GM12878 (cell line): Measurements from ENCODE around the gene EMILIN2. TPM values are rescaled to one million over a fixed set of nuclear protein-coding genes. Genes with fewer than 3 reads are reported as not detected.
"Not testable (repeated sequence)": the region's sequence is repeated elsewhere in the genome, so short reads cannot be mapped to it uniquely, and the experiment has no call there.

ENCODE experiments used
- ATAC-seq: fragments of 200-7000 bp; cut with Tn5 transposase; 3 replicates; pipeline ENCODE4 v1.9.1; 2020; ENCODE audit warnings: mild to moderate bottlenecking, moderate library complexity
- BruUV-seq: library from RNA; stranded (reverse); fragments of 400-500 nt; replicated peaks from 2 replicates; lab custom pipeline; 2021; lab: Mats Ljungman, UMichigan
- CTCF ChIA-PET: fragments of 300-600 bp; sonication (Branson Sonifier 250); formaldehyde crosslinking; extraction: SDS; loops from one replicate; lab custom pipeline; 2021; ENCODE audit warnings: inconsistent platforms; lab: Yijun Ruan, JAX
- POLR2A ChIA-PET: fragments of 350-600 bp; formaldehyde crosslinking; extraction: SDS; loops from one replicate; lab custom pipeline; 2021; ENCODE audit warnings: inconsistent platforms; lab: Charles Lee
- RAD21 ChIA-PET: fragments of 300-600 bp; sonication (Branson Sonifier 250); formaldehyde crosslinking; loops from one replicate; lab custom pipeline; 2023; ENCODE audit warnings: antibody characterized with exemption; ENCODE audit not compliant: unreplicated experiment; lab: Charles Lee
- SMC1A ChIA-PET: fragments of 300-600 bp; sonication (Branson Sonifier 250); formaldehyde crosslinking; loops from one replicate; lab custom pipeline; 2023; ENCODE audit not compliant: unreplicated experiment, uncharacterized antibody; lab: Charles Lee
- DNase-seq: peaks from one replicate; pipeline ENCODE4 v3.0.0-alpha.2; 2011; ENCODE audit warnings: low read depth, low spot score
- FAIRE-seq: peaks from 3 replicates; lab custom pipeline; 2011; peaks lifted over from hg19 to GRCh38; lab: Jason Lieb, UNC
- H2AFZ ChIP-seq: 2 replicates; pipeline ENCODE4 v1.6.0; 2011; ENCODE audit warnings: low read depth, low read length, control low read depth; ENCODE audit not compliant: control insufficient read depth
- H3K27ac ChIP-seq: 2 replicates; pipeline ENCODE4 v1.5.1; 2011; ENCODE audit warnings: control low read depth; ENCODE audit not compliant: control insufficient read depth, insufficient read depth
- H3K27me3 ChIP-seq, 2 experiments: replicated peaks in 1 of 2; 2 replicates each; pipeline versions ENCODE4 v1.6.0 to v1.6.1; 2011; ENCODE audit warnings: low read length in 1 of 2; ENCODE audit not compliant: control insufficient read depth in 2 of 2, insufficient read depth in 2 of 2
- H3K36me3 ChIP-seq, 2 experiments: 2 replicates each; pipeline ENCODE4 v1.5.1; 2011; ENCODE audit warnings: low read length in 1 of 2; ENCODE audit not compliant: control insufficient read depth in 2 of 2, insufficient read depth in 2 of 2
- H3K4me1 ChIP-seq: 2 replicates; pipeline ENCODE4 v1.6.1; 2011; ENCODE audit warnings: mild to moderate bottlenecking, low read length, moderate library complexity, mixed read lengths; ENCODE audit not compliant: control insufficient read depth, insufficient read depth
- H3K4me2 ChIP-seq: 2 replicates; pipeline ENCODE4 v1.6.0; 2011; ENCODE audit warnings: control low read depth; ENCODE audit not compliant: control insufficient read depth, insufficient read depth
- H3K4me3 ChIP-seq: fragments of 200-600 bp; sonication (generic); 2 replicates; pipeline ENCODE4 v1.5.1; 2016
- H3K79me2 ChIP-seq: 2 replicates; pipeline ENCODE4 v1.6.0; 2011; ENCODE audit warnings: low read length; ENCODE audit not compliant: control insufficient read depth, insufficient read depth
- H3K9ac ChIP-seq: 2 replicates; pipeline ENCODE4 v1.8.0; 2011; ENCODE audit warnings: low read length, control low read depth, mixed read lengths; ENCODE audit not compliant: control insufficient read depth, insufficient read depth
- H3K9me3 ChIP-seq: replicated peaks from 3 replicates; pipeline ENCODE4 v1.5.1; 2011; ENCODE audit warnings: mild to moderate bottlenecking, low read length; ENCODE audit not compliant: control insufficient read depth, insufficient read depth
- H4K20me1 ChIP-seq: 2 replicates; pipeline ENCODE4 v1.6.0; 2011; ENCODE audit not compliant: control insufficient read depth, insufficient read depth
- E2F4 ChIP-seq: IDR thresholded peaks from 2 replicates; pipeline ENCODE4 v1.6.1; 2012; ENCODE audit warnings: low read depth, low read length, improper control_type of control experiment
- MTA2 ChIP-seq: fragments of 450-650 bp; IDR thresholded peaks from 2 replicates; pipeline ENCODE4 v1.6.1; 2016; ENCODE audit warnings: low read depth, mild to moderate bottlenecking, moderate library complexity
- WGBS: methylation state at CpG from one replicate; pipeline ENCODE4 v1.1.6; 2016; ENCODE audit warnings: low lambda C conversion rate; ENCODE audit not compliant: insufficient replicate concordance, insufficient coverage; ENCODE audit errors: missing lambda C conversion rate; 5-methylcytosine and 5-hydroxymethylcytosine counted together
- in situ Hi-C: fragments of 300-500 bp; cut with MboI; formaldehyde crosslinking; loops from 9 replicates; pipeline ENCODE4 v1.14.3; 2018; ENCODE audit warnings: mixed read lengths
- intact Hi-C: fragments of 100-400 bp; cut with micrococcal nuclease; formaldehyde crosslinking; loops from one replicate; pipeline ENCODE4 v1.14.2; 2022; ENCODE audit not compliant: unreplicated experiment
- polyA plus RNA-seq, 11 experiments: library from polyadenylated mRNA; depleted of rRNA in 4 of 11; unstranded in 6 of 11; stranded (reverse) in 5 of 11; fragments of >200 nt; fragmentation: Nextera tagmentation in 4 of 11; fragmentation: Illumina TruSeq in 1 of 11; extraction: Ambion mirVana in 4 of 11; extraction: Trizol in 1 of 11; gene quantifications; 1 replicate in 1 of 11; 2 replicates in 10 of 11; pipeline versions ENCODE4 v1.2.1 to v1.2.3, GENCODE V29; 2011 to 2016; ENCODE audit warnings: inconsistent platforms in 2 of 11, missing spikeins in 2 of 11, low read depth in 1 of 11
- total RNA-seq, 4 experiments: library from RNA; depleted of rRNA in 3 of 4; stranded (reverse); fragments of >200 nt in 3 of 4; fragmentation: Illumina TruSeq in 1 of 4; extraction: Trizol in 1 of 4; gene quantifications; 2 replicates each; pipeline versions ENCODE4 v1.2.1 to v1.2.3, GENCODE V29; 2013 to 2021

EMILIN2 gene
- total and polyA plus RNA-seq, 10 of the 15 experiments (the other 5 are each of a cell fraction or from before 2014, with no cell fraction given) = 0.58 to 18.4 (median 5.9) TPM

- TF ChIP-seq MTA2 = no peak
- no peak for TF ChIP-seq E2F4
- TF ChIP-seq, all 136 proteins: peak for 0
Measured at GRCh38 chr18:2805970-2806943, 40.5 kb upstream of the EMILIN2 start (continued).

GRCh38 chr18:2808640-2809039, 38.2 kb upstream of the EMILIN2 start:
- H3K27me3 ChIP-seq, H4K20me1 ChIP-seq, H3K36me3 ChIP-seq, H3K9me3 ChIP-seq, H3K4me2 ChIP-seq, RAD21 ChIA-PET, ATAC-seq, BruUV-seq, H3K4me1 ChIP-seq, H3K9ac ChIP-seq, DNase-seq, intact Hi-C loops, H3K4me3 ChIP-seq, in situ Hi-C loops, H3K27ac ChIP-seq, H3K79me2 ChIP-seq, H2AFZ ChIP-seq, SMC1A ChIA-PET, FAIRE-seq: not testable (repeated sequence)
- 98% methylated on average over 2 of the region's 2 CpGs for WGBS
- ChIA-PET CTCF (interaction anchor here (1.0 kb wide), 1 partner anchor 341 kb away, joined by 3 read pairs; no protein-coding TSS in a partner anchor), POLR2A (interaction anchor here (0.7 kb wide), 1 partner anchor 287 kb away, joined by 4 read pairs; no protein-coding TSS in a partner anchor)

GRCh38 chr18:2809666-2810183, 37.1 kb upstream of the EMILIN2 start:
- POLR2A ChIA-PET = interaction anchor here (0.7 kb wide), 1 partner anchor 16 kb away, joined by 3 read pairs; no protein-coding TSS in a partner anchor
- H3K27ac ChIP-seq, FAIRE-seq, H2AFZ ChIP-seq, DNase-seq, H3K4me3 ChIP-seq, H3K36me3 ChIP-seq, H3K79me2 ChIP-seq, in situ Hi-C loops, RAD21 ChIA-PET, H3K4me1 ChIP-seq, H3K9me3 ChIP-seq, CTCF ChIA-PET, SMC1A ChIA-PET, H3K27me3 ChIP-seq, H4K20me1 ChIP-seq, ATAC-seq, H3K9ac ChIP-seq, H3K4me2 ChIP-seq, BruUV-seq: not testable (repeated sequence)
- WGBS = 83% methylated on average over 6 of the region's 6 CpGs
- intact Hi-C loops = loop anchor here (10.0 kb wide), 1 partner anchor 55 kb away; no protein-coding TSS in a partner anchor
